HAP-1 (cell line): ENCODE measurements around the gene MAGEC1.

Experiments used
- DNase-seq, 2 experiments: peaks; one replicate each; pipeline ENCODE4 v3.0.0-alpha.2; 2016 to 2020; ENCODE audit warnings: low spot score in 2 of 2
- H3K27me3 ChIP-seq: fragments of 250-450 bp; sonication (Bioruptor Pico); 2 replicates; pipeline ENCODE4 v1.5.1; 2020; ENCODE audit warnings: low read depth, mild to moderate bottlenecking, moderate library complexity
- H3K36me3 ChIP-seq: fragments of 250-450 bp; sonication (Bioruptor Pico); replicated peaks from 2 replicates; pipeline ENCODE4 v1.5.1; 2020; ENCODE audit warnings: mild to moderate bottlenecking
- H3K4me1 ChIP-seq: fragments of 250-450 bp; sonication (Bioruptor Pico); 2 replicates; pipeline ENCODE4 v1.5.1; 2020; ENCODE audit warnings: mild to moderate bottlenecking
- H3K4me3 ChIP-seq: fragments of 250-450 bp; sonication (Bioruptor Pico); 2 replicates; pipeline ENCODE4 v1.5.1; 2020; ENCODE audit warnings: mild to moderate bottlenecking, moderate library complexity
- H3K9me3 ChIP-seq: fragments of 250-450 bp; sonication (Bioruptor Pico); 2 replicates; pipeline ENCODE4 v1.5.1; 2020; ENCODE audit warnings: mild to moderate bottlenecking, moderate library complexity
- in situ Hi-C: fragments of 300-500 bp; cut with MboI; formaldehyde crosslinking; loops from 3 replicates; pipeline ENCODE4 v1.14.3; 2020; ENCODE audit warnings: low sequenced_read_pairs, inconsistent platforms, mixed read lengths

Gene MAGEC1

GRCh38 chrX:141941234-141941633 is 37.5 kb downstream of the MAGEC1 start:
- no peak for DNase-seq
- in situ Hi-C loops, result no loop called here
- no peak overlapping the region for H3K4me3 ChIP-seq
- H3K27me3 ChIP-seq, result no peaks in the 10 kb centered on the region
- H3K36me3 ChIP-seq, result no peaks in the 10 kb centered on the region
- no peaks in the 10 kb centered on the region; the same call in 1 of the 2 replicates for H3K4me1 ChIP-seq
- no peaks in the 10 kb centered on the region for H3K9me3 ChIP-seq

GRCh38 chrX:141945426-141945825 is 41.7 kb downstream of the MAGEC1 start:
- H3K4me3 ChIP-seq, result no peak overlapping the region
- DNase-seq, result no peak
- H3K9me3 ChIP-seq, result peaks cover 2% of the 10 kb centered on the region; the same call in 1 of the 2 replicates
- no peaks in the 10 kb centered on the region for H3K36me3 ChIP-seq
- in situ Hi-C loops, result no loop called here
- no peaks in the 10 kb centered on the region for H3K27me3 ChIP-seq
- no peaks in the 10 kb centered on the region for H3K4me1 ChIP-seq

DNA sequence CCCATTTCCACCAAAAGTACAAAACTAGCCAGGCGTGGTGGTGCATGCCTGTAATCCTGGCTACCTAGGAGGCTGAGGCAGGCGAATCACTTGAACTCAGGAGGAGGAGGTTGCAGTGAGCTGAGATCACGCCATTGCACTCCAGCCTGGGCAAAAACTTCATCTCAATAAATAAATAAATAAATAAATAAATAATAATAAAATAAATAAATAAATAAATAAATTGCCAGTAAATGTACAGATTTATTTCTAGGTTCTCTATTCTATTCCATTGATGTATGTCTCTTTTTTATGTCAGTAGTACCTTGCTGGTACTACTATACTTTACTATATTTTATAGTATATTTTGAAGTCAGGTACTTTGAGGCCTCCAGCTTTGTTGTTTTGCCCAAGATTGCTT is 43.7 kb downstream of the MAGEC1 start:
- in situ Hi-C loops, result no loop called here
- H3K4me3 ChIP-seq, result no peak overlapping the region
- no peak for DNase-seq
- H3K4me1 ChIP-seq, result no peaks in the 10 kb centered on the region
- H3K27me3 ChIP-seq, result no peaks in the 10 kb centered on the region
- no peaks in the 10 kb centered on the region for H3K36me3 ChIP-seq
- H3K9me3 ChIP-seq, result peaks cover 2% of the 10 kb centered on the region; the same call in 1 of the 2 replicates

GRCh38 chrX:141952603-141953002 is 48.9 kb downstream of the MAGEC1 start:
- Histone ChIP-seq H3K4me3 (no peak overlapping the region), H3K9me3 (no peaks in the 10 kb centered on the region), H3K36me3 (no peaks in the 10 kb centered on the region), H3K4me1 (no peaks in the 10 kb centered on the region), H3K27me3 (no peaks in the 10 kb centered on the region)
- in situ Hi-C loops, result no loop called here
- DNase-seq, result no peak

- no peaks in the 10 kb centered on the region for H3K4me1 ChIP-seq
- no peaks in the 10 kb centered on the region for H3K27me3 ChIP-seq
- in situ Hi-C loops, result no loop called here
- H3K9me3 ChIP-seq, result peaks cover 2% of the 10 kb centered on the region; the same call in 1 of the 2 replicates
- H3K4me3 ChIP-seq, result no peak overlapping the region
- DNase-seq, result no peak
- H3K36me3 ChIP-seq, result no peaks in the 10 kb centered on the region
Measured at GRCh38 chrX:141958675-141959074, 55.0 kb downstream of the MAGEC1 start.
